GM20000 (cell line): ENCODE measurements around the gene DLEC1.
"Not testable (repeated sequence)": the region's sequence is repeated elsewhere in the genome, so short reads cannot be mapped to it uniquely, and the experiment has no call there.

Experiments
- DNase-seq: peaks from one replicate; pipeline ENCODE4 v3.0.0; 2012; ENCODE audit warnings: low spot score
- TF ChIP-seq, protein P1 (sequence below): IDR thresholded peaks from 2 replicates; pipeline ENCODE4 v1.5.1; 2012; ENCODE audit warnings: mild to moderate bottlenecking, control low read depth; ENCODE audit errors: extremely low read depth, missing control alignments

Gene DLEC1

DNA sequence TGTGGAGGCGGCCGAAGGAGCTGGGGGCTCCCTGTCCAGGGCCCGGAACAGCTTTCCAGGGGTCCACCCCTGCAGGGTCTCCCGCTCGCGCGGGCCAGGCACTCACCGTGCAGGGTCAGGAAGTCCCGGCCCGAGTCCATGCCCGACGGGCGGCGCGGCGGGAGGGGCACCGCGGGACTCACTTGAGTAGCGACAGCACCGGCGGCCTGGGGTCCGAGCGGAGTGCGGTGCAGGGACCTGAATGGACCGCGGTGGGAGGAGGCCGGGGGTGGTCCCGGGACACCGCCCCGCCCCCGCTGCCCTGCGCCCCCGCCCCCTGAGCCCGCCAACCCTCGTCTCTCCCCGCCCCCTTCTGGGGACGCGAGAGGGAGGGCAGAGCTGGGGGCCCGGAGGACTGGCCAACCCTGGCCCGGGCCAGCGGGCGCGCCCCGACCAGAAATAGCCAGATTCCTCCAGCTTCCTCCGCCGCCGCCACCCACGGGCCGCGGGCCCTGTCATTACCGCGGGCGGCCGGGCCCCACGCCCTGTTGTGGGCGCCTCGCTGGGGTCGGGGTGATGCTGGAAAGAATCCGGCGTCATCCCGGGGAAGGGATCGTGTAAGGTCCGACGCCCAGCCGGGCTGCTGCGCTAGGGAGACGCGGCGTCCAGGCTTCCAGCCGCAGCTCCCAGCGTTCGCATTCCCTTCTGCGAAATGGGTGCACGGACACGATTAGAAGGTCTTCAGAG lies 9.4 kb upstream of the DLEC1 start, which contains the start of gene PLCD1:
PLCD1 (minus strand) TSS at position 243 of the 726 bp plus-strand sequence; CDS start at position 140, 103 bp downstream.
- DNase-seq: peak; percentile 56
- TF ChIP-seq, protein P1, sequence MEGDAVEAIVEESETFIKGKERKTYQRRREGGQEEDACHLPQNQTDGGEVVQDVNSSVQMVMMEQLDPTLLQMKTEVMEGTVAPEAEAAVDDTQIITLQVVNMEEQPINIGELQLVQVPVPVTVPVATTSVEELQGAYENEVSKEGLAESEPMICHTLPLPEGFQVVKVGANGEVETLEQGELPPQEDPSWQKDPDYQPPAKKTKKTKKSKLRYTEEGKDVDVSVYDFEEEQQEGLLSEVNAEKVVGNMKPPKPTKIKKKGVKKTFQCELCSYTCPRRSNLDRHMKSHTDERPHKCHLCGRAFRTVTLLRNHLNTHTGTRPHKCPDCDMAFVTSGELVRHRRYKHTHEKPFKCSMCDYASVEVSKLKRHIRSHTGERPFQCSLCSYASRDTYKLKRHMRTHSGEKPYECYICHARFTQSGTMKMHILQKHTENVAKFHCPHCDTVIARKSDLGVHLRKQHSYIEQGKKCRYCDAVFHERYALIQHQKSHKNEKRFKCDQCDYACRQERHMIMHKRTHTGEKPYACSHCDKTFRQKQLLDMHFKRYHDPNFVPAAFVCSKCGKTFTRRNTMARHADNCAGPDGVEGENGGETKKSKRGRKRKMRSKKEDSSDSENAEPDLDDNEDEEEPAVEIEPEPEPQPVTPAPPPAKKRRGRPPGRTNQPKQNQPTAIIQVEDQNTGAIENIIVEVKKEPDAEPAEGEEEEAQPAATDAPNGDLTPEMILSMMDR: no peak

DNA sequence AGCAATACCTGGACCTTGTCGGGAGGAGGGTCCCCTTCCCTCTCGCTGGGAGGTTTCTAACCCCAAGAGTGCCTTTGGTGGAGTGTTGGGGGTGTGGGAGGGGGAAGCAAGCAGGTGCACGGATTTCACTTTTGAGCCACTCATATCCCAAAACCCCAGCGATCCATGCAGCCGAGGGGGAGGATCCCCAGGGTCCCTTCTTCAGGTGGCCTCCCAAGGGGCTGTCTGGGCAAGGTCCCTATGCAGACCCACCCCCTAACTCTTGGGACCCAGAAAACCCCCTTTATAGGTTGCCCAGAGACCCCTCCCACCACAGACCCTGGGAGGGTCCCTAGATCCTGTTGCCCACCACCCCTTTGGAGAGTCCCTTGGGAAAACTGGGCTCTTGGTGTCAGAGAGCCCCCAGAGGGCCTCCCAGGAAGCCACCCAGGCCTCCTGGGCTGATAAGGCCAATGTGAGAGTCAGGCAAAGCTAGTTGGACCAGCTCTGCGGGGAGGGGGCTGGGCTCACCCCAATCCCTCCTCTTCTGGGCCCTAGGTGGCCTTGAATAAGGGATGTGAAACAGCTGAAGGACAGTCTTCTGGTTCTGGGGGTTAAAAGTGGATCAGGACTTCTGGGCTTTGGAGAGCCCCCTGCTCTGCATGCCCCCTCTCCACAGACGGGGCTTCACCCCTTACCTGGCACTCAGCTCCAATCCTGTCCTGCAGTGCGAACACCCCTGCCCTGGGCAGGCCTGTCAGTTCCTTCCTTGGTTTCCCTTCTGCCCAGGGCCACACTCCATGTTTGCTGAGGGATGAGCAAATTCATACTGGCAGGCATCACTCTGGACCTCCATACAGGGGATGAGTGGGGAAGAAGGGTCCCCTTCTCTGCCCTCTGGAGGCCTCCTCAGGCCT lies 8.6 kb upstream of the DLEC1 start:
- TF ChIP-seq, protein P1: no peak

DNA sequence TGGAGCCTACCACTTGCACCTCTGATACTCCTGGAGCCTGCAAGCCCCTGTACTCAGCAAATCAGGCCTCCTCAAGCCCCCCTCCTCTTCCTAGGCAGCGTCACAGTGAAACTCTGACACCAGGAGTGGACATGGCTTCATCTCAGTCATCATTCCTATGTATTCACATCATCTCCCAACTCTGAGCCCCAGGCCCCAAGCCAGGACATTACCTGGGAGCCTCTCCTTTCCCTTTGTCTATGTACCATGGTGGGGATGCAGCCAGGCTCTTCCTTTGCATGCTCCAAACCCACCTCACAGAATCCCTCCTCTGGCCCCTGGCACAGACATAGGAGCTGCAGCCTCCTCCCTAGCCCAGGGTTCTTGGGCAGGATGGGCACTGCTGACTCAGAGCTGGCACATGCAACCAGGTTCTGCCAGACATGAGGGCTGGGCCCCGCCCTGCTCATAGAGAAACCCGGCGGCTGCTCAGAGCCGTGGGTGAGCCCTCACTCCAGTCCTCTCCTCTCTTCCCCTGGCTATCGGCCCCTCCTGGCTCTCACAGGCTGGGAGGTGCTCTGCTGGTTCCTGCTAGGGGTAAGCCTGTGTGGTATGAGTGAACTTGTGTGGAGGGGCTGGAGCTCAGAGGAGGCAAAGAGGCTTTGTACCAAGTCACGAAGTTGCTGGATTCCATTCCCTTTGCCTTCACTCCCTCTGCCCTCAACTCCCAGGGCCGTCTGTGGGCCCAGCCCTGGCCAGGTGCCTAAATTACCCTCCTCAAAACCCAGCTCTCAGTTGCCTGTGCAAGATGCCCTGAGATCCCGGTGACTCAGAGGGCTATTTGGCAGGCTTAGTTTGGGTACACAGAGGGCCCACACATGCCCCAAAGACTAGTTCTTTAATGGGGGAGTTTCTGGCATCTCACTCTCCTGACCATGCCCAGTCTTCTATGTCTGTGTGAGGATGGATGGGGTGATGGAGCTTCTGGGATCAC lies 7.7 kb upstream of the DLEC1 start:
- no peak for DNase-seq
- TF ChIP-seq, protein P1: no peak

More for the DNA sequence above, 8.6 kb upstream of the DLEC1 start:
- no peak for DNase-seq

DNA sequence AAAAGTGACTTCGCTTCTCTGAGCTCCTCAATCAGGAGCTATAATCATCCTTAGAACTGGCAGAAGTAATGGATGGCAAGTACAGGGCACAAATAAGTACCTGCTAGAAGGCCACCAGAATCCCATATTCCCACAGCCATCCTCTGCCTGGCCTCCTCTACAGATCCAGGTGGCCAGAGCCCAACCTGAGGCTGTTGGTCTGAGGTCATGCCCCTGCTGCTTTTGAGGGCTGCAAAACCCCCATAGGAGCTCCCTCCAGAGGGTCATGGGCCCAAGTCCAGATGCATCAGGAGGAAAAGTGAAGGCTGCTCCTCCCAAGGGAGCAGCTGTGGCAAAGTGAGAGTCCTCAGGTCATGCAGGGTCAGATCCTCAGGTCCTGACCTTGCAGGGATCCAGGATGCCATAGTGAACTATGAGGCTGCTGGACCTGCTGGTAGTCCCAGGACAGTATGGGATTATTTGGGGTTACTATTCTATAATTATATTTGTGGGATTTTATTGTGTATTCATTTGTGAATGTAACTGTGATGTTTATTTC lies 6.6 kb upstream of the DLEC1 start:
- DNase-seq: no peak
- TF ChIP-seq, protein P1: no peak

DNA sequence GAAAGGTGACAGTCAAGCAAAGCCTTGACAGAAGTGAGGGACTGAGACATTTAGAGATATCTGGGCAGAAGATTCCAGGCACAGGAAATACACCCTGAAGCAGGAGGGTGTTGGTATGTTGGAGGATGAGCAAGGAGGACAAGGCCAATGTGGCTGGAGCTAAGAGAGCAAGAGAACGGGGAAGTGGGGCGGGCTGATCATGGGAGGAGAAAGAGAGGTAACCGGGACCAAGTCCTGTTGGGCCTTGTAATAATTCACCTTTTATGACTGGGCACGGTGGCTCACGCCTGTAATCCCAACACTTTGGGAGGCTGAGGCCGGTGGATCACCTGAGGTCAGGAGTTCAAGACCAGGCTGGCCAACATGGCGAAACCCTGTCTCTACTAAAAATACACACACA lies 5.4 kb upstream of the DLEC1 start:
- DNase-seq: not testable (repeated sequence)

DNA sequence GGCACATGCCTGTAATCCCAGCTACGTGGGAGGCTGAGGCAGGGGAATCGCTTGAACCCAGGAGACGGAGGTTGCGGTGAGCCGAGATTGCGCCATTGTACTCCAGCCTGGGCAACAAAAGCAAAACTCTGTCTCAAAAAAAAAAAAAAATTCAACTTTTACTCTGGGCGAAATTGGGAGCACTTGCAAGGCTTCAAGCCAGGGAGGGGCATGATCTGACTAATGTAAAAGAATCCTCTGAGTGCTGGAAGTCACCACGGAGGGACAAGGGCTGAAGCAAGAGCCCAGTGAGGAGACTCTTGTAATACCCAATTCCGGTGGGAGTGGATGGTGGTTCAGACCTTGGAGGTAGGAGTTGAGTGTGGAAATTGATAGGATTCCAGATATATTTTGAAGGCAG lies 4.7 kb upstream of the DLEC1 start:
- not testable (repeated sequence) for DNase-seq

DNA sequence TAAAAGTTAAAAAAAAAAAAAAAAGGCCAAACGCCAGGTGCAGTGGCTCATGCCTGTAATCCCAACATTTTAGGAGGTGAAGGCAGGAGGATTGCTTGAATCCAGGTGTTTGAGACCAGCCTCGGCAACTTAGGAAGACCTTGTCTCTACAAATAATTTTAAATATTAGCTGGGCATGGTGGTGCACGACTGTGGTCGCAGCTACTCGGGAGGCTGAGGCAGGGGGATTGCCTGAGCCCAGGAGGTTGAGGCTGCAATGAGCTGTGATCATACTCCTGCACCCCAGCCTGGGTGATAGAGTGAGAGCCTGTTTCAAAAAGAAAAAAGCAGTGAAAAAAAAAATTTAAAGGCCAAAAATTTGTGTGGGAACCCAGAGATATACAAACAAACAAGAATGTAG lies 2.7 kb upstream of the DLEC1 start:
- no peak for DNase-seq
- TF ChIP-seq, protein P1: no peak
